LNCAP (cell line): Measurements from ENCODE around the gene ATF7IP2.

Experiments
- CTCF ChIP-seq: fragments of 450-650 bp; IDR thresholded peaks from 2 replicates; pipeline ENCODE4 v1.5.1; 2017; ENCODE audit warnings: mild to moderate bottlenecking

ATF7IP2 gene

GRCh38 chr16:10355589-10355988 is 30.3 kb upstream of the ATF7IP2 start:
- no peak for TF ChIP-seq CTCF

DNA sequence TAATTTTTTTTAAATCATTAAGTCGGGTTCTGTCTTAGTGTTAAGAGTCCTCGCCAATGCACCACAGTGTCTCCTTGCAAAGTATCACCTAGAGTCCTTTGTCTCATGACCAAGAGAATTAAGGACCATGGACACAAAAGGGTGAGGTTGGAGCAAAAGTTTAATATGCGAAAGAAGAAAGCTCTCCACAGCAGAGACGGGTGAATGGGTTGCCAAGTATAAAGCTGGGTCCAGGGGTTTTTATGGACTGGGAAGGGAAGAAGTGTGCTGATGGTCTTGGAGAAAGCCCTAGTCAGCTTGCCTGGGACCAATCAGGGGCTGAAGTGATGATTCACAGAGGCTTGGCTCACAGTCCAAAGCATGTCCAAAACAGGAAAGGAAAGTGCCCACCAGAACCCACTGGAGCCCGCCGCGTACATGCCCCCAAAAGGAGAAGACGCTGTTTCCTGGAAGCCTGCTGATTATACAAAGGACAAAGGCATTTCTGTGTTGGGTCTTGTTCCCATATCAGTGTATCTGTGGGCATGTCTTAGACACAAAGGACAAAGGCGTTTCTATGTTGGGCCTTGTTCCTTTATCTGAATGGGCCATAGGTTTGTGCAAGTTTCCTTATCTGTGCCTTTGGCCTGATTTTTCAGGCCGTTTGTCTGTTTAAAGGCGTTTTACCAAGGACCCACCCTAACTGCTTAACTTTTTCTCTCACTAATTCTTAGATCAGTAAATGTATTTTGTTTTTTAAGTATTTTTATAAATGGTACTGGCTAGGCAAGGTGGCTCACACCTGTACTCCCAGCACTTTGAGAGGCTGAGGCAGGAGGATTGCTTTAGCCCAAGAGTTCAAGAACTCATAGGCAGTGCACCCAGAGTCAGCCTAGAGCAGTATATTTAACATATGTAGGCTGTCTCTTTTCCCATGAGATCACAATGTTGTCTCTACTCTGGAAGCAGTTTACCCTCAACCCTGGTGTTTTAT is 28.7 kb upstream of the ATF7IP2 start:
- no peak for TF ChIP-seq CTCF

DNA sequence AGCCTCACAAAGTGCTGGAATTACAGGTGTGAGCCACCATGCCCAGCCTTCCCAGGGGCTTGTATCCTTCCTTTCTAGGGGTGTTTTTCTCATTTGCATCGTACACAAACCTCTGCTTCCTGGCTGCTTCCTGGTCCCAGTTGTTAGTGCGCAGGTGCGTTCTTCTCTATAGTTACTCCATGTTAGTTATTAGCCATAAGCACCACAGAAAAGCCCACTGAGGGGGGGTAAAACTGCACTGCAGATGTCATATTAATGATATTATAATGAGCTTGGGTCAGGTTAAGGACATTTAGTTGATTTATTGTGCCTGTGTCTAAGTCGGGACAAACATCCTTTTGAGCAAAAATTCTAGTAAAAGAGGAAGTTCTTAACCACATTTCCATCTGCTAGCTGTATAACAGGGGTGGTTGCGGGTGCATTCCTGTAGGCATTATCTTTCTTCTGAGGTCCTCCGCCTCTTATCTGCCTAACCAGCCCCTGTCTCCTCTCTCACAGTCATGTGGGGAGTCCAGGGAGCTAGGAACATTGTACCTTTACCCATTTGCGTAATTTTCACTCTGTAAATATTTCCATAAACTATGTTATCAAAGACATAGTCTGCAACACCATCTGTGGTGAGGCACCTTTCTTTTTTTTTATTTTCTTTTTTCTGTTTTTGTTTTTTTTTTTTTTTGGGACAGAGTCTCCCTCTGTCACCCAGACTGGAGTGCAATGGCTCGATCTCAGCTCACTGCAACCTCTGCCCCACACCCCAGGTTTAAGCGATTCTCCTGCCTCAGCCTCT is 23.6 kb upstream of the ATF7IP2 start:
- no peak for TF ChIP-seq CTCF

DNA sequence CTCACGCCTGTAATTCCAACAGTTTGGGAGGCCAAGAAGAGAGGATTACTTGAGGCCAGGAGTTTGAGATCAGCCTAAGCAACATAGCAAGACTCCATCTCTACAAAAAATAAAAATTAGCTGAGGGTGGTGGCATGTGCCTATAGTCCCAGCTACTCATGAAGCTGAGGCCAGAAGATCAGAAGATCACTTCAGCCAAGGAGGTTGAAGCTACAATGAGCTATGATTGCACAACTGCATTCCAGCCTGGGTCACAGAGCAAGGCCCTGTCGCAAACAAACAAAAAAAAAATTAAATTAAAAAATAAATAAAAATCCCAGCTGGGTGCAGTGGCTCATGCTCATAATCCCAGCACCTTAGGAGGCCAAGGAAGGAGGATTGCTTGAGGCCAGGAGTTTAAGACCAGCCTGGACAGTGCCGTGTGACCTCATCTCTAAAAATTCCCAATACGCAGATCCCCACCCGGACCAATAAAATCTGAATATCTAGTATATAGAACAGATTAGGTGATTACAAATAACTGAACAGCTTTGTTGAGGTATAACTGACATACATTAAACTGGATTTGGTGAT is 18.2 kb upstream of the ATF7IP2 start:
- TF ChIP-seq CTCF: no peak

DNA sequence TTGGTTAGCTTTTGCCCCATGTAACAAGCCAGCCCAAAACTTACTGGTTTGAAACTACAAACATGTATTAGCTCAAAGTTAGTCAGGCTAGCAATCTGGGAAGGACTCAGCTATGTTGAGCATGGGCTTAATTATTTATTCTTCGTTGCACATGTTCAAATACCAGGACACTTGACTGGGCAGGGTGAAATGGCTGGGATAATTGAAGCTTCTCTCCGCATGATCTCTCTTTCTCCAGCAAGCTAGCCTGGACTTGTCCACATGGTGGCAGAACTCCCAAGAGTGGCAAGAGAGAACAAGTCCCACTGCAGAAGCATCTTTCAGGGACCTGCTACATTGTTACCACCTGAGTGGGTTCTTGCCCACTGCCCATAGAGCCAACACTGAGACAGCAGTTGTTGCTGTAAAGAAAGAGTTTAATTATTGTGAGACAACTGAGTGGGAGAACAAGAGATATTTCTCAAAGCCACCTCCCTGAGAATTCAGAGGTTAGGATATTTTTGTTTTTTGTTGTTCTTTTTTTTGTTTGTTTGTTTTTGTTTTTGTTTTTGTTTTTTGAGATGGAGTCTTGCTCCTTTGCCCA is 16.8 kb upstream of the ATF7IP2 start:
- TF ChIP-seq CTCF: no peak

GRCh38 chr16:10370096-10370726 is 15.7 kb upstream of the ATF7IP2 start:
- TF ChIP-seq CTCF: no peak

GRCh38 chr16:10371592-10371991 is 14.3 kb upstream of the ATF7IP2 start:
- no peak for TF ChIP-seq CTCF
